Bronchial epithelial cell (primary cell): Measurements from ENCODE around the gene GPR150. TPM values are rescaled to one million over a fixed set of nuclear protein-coding genes. Genes with fewer than 3 reads are reported as not detected.

Experiments used
- DNase-seq: peaks from one replicate; pipeline ENCODE4 v3.0.0-alpha.2; 2010; ENCODE audit warnings: low read depth
- FAIRE-seq: peaks from 2 replicates; lab custom pipeline; 2011; peaks lifted over from hg19 to GRCh38; lab: Jason Lieb, UNC
- H3K27me3 ChIP-seq: 2 replicates; pipeline ENCODE4 v1.5.1; 2011; ENCODE audit warnings: low read length; ENCODE audit not compliant: control insufficient read depth, insufficient read depth
- H3K36me3 ChIP-seq: 2 replicates; pipeline ENCODE4 v1.5.1; 2011; ENCODE audit warnings: low read length; ENCODE audit not compliant: control insufficient read depth, insufficient read depth
- H3K4me3 ChIP-seq: 2 replicates; pipeline ENCODE4 v1.5.1; 2011; ENCODE audit warnings: mild to moderate bottlenecking, low read depth, low read length, control low read depth
- CTCF ChIP-seq: IDR thresholded peaks from 2 replicates; pipeline ENCODE4 v1.5.1; 2011; ENCODE audit warnings: mild to moderate bottlenecking, moderate library complexity, low read length, control low read depth, inconsistent platforms; ENCODE audit not compliant: insufficient read depth, severe bottlenecking
- total RNA-seq: library from RNA; depleted of rRNA; stranded (reverse); fragments of >200 nt; gene quantifications from 2 replicates; pipeline ENCODE4 v1.2.1, GENCODE V29; 2014

GPR150 gene
- total RNA-seq, 1 donor from 2014 or later: 0.26 TPM

- no peak for TF ChIP-seq CTCF
- H3K36me3 ChIP-seq: no peaks in the 10 kb centered on the region
- H3K4me3 ChIP-seq: no peak overlapping the region
- FAIRE-seq: no peak
- no peaks in the 10 kb centered on the region for H3K27me3 ChIP-seq
- DNase-seq: no peak
Observed at GRCh38 chr5:95626701-95627100, 6.8 kb downstream of the GPR150 start.

- TF ChIP-seq CTCF: no peak
- DNase-seq (no peak), FAIRE-seq (no peak)
- Histone ChIP-seq H3K27me3 (no peaks in the 10 kb centered on the region), H3K36me3 (no peaks in the 10 kb centered on the region), H3K4me3 (no peak overlapping the region)
Observed at GRCh38 chr5:95627971-95628810, 8.3 kb downstream of the GPR150 start.

GRCh38 chr5:95628933-95629332 is 9.0 kb downstream of the GPR150 start:
- FAIRE-seq: no peak
- H3K36me3 ChIP-seq: no peaks in the 10 kb centered on the region
- TF ChIP-seq CTCF: no peak
- no peak overlapping the region for H3K4me3 ChIP-seq
- DNase-seq: no peak
- no peaks in the 10 kb centered on the region for H3K27me3 ChIP-seq

GRCh38 chr5:95630394-95630917 is 10.6 kb downstream of the GPR150 start:
- TF ChIP-seq CTCF: no peak

DNA sequence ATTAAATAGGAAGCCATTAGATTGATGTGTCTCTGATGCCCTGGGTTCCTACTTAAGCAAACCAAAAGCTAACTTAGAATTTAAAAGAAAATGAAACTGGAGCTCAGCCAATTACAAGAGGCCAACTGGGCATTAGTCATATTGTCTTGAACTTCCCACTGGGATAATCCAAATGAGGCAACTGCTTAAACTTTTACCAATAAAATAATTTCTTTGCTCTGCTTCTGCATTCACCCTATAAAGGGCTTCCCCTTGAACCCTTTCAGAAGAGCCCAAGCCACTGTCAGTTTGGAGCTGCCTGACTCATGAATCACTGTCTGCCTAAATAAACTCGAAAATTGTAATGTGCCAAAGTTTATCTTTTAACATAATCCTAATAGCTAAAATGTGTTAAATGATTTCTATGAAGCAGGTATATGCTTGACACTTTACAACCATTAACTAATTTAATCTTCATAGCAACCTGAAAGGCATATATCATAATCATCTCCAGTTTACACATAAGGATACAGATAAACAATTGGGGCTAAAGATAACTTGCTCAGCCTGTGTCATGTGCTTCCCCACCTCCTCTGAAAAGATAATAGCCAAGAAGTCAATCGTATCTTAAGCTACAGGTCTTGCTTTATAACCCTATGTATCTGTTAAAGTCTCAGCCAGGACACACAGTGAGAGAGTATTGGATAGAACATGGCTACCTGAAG is 11.5 kb downstream of the GPR150 start:
- H3K4me3 ChIP-seq: no peak overlapping the region
- H3K27me3 ChIP-seq: no peaks in the 10 kb centered on the region
- no peak for TF ChIP-seq CTCF
- H3K36me3 ChIP-seq: no peaks in the 10 kb centered on the region
- FAIRE-seq (no peak), DNase-seq (peak; percentile 70)

More at GRCh38 chr5:95630394-95630917, 10.6 kb downstream of the GPR150 start:
- no peak for FAIRE-seq
- Histone ChIP-seq H3K4me3 (no peak overlapping the region), H3K27me3 (no peaks in the 10 kb centered on the region), H3K36me3 (no peaks in the 10 kb centered on the region)
- no peak for DNase-seq
